HL-60 (cell line): ENCODE measurements around the gene C22orf39.

Experiments used
- DNase-seq, 2 experiments: peaks; one replicate each; pipeline ENCODE4 v3.0.0-alpha.2; 2010 to 2020; ENCODE audit warnings: low read depth in 1 of 2, low spot score in 1 of 2
- H3K27ac ChIP-seq: fragments of 250-450 bp; sonication (Bioruptor Pico); replicated peaks from 2 replicates; pipeline ENCODE4 v1.5.1; 2020; ENCODE audit warnings: mild to moderate bottlenecking, moderate library complexity
- H3K27me3 ChIP-seq: fragments of 250-450 bp; sonication (Bioruptor Pico); 2 replicates; pipeline ENCODE4 v1.5.1; 2021; ENCODE audit warnings: mild to moderate bottlenecking, moderate library complexity; ENCODE audit not compliant: insufficient read depth, poor library complexity, severe bottlenecking
- H3K4me3 ChIP-seq: replicated peaks from 2 replicates; pipeline ENCODE4 v1.5.1; 2011; ENCODE audit warnings: mild to moderate bottlenecking, control low read depth, low read length; ENCODE audit not compliant: insufficient read depth
- GABPA ChIP-seq: IDR thresholded peaks from 2 replicates; pipeline ENCODE4 v1.6.1; 2012; ENCODE audit warnings: low read depth
- POLR2AphosphoS5 ChIP-seq: IDR thresholded peaks from 2 replicates; pipeline ENCODE4 v1.6.1; 2012; ENCODE audit warnings: low read depth
- SPI1 ChIP-seq: IDR thresholded peaks from 2 replicates; pipeline ENCODE4 v1.6.1; 2012; ENCODE audit warnings: low read depth, mild to moderate bottlenecking, borderline replicate concordance
- TF ChIP-seq, protein P1 (sequence below): IDR thresholded peaks from one replicate; pipeline ENCODE4 v1.5.1; 2011; ENCODE audit warnings: low read length, control low read depth, inconsistent platforms; ENCODE audit not compliant: insufficient read depth
- TF ChIP-seq, protein P2 (sequence below): IDR thresholded peaks from 2 replicates; pipeline ENCODE4 v1.6.1; 2012; ENCODE audit warnings: low read depth; ENCODE audit not compliant: insufficient replicate concordance

The C22orf39 gene

DNA sequence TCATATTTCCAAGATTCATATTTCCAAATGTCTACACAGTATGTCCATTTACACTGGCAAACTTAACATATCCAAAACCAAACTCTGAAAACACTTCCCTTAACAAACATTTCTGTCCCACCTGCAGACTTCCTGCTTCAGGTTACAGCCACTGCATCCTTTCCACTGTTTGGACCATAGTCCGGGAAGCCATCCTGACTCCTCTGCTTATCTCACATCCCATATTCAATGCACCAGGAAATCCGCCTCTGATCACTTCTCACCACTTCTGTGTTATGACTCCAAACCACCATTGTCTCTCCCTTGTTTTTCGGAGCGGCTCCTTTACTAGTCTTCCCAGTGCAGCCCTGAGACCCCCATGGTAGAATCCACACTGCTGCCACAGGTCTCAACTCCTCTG, 46.0 kb downstream of the C22orf39 start:
- Histone ChIP-seq H3K27ac (no peak overlapping the region), H3K4me3 (no peak overlapping the region), H3K27me3 (no peaks in the 10 kb centered on the region)
- TF ChIP-seq GABPA, result no peak
- TF ChIP-seq, protein P1, sequence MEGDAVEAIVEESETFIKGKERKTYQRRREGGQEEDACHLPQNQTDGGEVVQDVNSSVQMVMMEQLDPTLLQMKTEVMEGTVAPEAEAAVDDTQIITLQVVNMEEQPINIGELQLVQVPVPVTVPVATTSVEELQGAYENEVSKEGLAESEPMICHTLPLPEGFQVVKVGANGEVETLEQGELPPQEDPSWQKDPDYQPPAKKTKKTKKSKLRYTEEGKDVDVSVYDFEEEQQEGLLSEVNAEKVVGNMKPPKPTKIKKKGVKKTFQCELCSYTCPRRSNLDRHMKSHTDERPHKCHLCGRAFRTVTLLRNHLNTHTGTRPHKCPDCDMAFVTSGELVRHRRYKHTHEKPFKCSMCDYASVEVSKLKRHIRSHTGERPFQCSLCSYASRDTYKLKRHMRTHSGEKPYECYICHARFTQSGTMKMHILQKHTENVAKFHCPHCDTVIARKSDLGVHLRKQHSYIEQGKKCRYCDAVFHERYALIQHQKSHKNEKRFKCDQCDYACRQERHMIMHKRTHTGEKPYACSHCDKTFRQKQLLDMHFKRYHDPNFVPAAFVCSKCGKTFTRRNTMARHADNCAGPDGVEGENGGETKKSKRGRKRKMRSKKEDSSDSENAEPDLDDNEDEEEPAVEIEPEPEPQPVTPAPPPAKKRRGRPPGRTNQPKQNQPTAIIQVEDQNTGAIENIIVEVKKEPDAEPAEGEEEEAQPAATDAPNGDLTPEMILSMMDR, result no peak
- TF ChIP-seq SPI1, result no peak
- TF ChIP-seq, protein P2, sequence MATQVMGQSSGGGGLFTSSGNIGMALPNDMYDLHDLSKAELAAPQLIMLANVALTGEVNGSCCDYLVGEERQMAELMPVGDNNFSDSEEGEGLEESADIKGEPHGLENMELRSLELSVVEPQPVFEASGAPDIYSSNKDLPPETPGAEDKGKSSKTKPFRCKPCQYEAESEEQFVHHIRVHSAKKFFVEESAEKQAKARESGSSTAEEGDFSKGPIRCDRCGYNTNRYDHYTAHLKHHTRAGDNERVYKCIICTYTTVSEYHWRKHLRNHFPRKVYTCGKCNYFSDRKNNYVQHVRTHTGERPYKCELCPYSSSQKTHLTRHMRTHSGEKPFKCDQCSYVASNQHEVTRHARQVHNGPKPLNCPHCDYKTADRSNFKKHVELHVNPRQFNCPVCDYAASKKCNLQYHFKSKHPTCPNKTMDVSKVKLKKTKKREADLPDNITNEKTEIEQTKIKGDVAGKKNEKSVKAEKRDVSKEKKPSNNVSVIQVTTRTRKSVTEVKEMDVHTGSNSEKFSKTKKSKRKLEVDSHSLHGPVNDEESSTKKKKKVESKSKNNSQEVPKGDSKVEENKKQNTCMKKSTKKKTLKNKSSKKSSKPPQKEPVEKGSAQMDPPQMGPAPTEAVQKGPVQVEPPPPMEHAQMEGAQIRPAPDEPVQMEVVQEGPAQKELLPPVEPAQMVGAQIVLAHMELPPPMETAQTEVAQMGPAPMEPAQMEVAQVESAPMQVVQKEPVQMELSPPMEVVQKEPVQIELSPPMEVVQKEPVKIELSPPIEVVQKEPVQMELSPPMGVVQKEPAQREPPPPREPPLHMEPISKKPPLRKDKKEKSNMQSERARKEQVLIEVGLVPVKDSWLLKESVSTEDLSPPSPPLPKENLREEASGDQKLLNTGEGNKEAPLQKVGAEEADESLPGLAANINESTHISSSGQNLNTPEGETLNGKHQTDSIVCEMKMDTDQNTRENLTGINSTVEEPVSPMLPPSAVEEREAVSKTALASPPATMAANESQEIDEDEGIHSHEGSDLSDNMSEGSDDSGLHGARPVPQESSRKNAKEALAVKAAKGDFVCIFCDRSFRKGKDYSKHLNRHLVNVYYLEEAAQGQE, result no peak
- no peak for TF ChIP-seq POLR2AphosphoS5
- DNase-seq, result no peak

GRCh38 chr22:19400881-19401280, 46.6 kb downstream of the C22orf39 start:
- TF ChIP-seq SPI1 (no peak), GABPA (no peak), POLR2AphosphoS5 (no peak)
- TF ChIP-seq, protein P1, result no peak
- TF ChIP-seq, protein P2, result no peak
- H3K27me3 ChIP-seq, result no peaks in the 10 kb centered on the region
- H3K4me3 ChIP-seq, result no peak overlapping the region
- no peak overlapping the region for H3K27ac ChIP-seq
- DNase-seq, result no peak

- TF ChIP-seq POLR2AphosphoS5 (no peak), SPI1 (no peak), GABPA (no peak)
- TF ChIP-seq, protein P2, result no peak
- TF ChIP-seq, protein P1, result no peak
- no peak overlapping the region for H3K4me3 ChIP-seq
- H3K27ac ChIP-seq, result no peak overlapping the region
- no peak for DNase-seq
- H3K27me3 ChIP-seq, result no peaks in the 10 kb centered on the region
Observed at GRCh38 chr22:19398652-19399051, 48.9 kb downstream of the C22orf39 start.
